ENCODE data around the gene LRRC4C. TPM values are rescaled to one million over a fixed set of nuclear protein-coding genes. Genes with fewer than 3 reads are reported as not detected.
"Not testable (repeated sequence)": the region's sequence is repeated elsewhere in the genome, so short reads cannot be mapped to it uniquely, and the experiment has no call there.

LRRC4C gene
- total RNA-seq, 2 donors from 2014 or later: 0.95 to 3.2 TPM

- ATAC-seq (ENCODE audit: insufficient number of reproducible peaks, low FRiP score, low read depth) (no peak), DNase-seq (ENCODE audit: low spot score) (no peak)
- H3K4me1 ChIP-seq (ENCODE audit: control insufficient read depth in 1 of 2, low read depth in 2 of 2): no peaks in the 10 kb centered on the region
- H3K4me3 ChIP-seq: no peak overlapping the region
- H3K36me3 ChIP-seq: no peaks in the 10 kb centered on the region
- no peaks in the 10 kb centered on the region for H3K9me3 ChIP-seq
- no peaks in the 10 kb centered on the region for H3K27me3 ChIP-seq (replicated peaks; ENCODE audit: insufficient read depth)
- no peak overlapping the region for H3K27ac ChIP-seq
- no peak for TF ChIP-seq CTCF (IDR thresholded peaks at IDR 0.05)
Observed at GRCh38 chr11:40204228-40204627, 1255.2 kb downstream of the LRRC4C start.

GRCh38 chr11:40203606-40204005 lies 1255.8 kb downstream of the LRRC4C start:
- ATAC-seq (ENCODE audit: insufficient number of reproducible peaks, low FRiP score, low read depth) (no peak), DNase-seq (ENCODE audit: low spot score) (no peak)
- Histone ChIP-seq H3K27me3 (replicated peaks; ENCODE audit: insufficient read depth) (no peaks in the 10 kb centered on the region), H3K9me3 (no peaks in the 10 kb centered on the region), H3K27ac (no peak overlapping the region), H3K36me3 (no peaks in the 10 kb centered on the region), H3K4me1 (ENCODE audit: control insufficient read depth in 1 of 2, low read depth in 2 of 2) (no peaks in the 10 kb centered on the region), H3K4me3 (no peak overlapping the region)
- no peak for TF ChIP-seq CTCF (IDR thresholded peaks at IDR 0.05)

- H3K27me3 ChIP-seq (replicated peaks; ENCODE audit: insufficient read depth): no peaks in the 10 kb centered on the region
- H3K4me1 ChIP-seq (ENCODE audit: control insufficient read depth in 1 of 2, low read depth in 2 of 2): no peaks in the 10 kb centered on the region
- ATAC-seq (ENCODE audit: insufficient number of reproducible peaks, low FRiP score, low read depth): no peak
- no peaks in the 10 kb centered on the region for H3K36me3 ChIP-seq
- no peak for DNase-seq (ENCODE audit: low spot score)
- H3K4me3 ChIP-seq: no peak overlapping the region
- H3K9me3 ChIP-seq: no peaks in the 10 kb centered on the region
- no peak for TF ChIP-seq CTCF (IDR thresholded peaks at IDR 0.05)
- no peak overlapping the region for H3K27ac ChIP-seq
Observed at GRCh38 chr11:40202589-40203270, 1256.7 kb downstream of the LRRC4C start.

- not testable (repeated sequence) for DNase-seq (ENCODE audit: low spot score); ATAC-seq (ENCODE audit: insufficient number of reproducible peaks, low FRiP score, low read depth); H3K4me3 ChIP-seq; H3K36me3 ChIP-seq; H3K4me1 ChIP-seq (ENCODE audit: control insufficient read depth in 1 of 2, low read depth in 2 of 2); H3K27me3 ChIP-seq (replicated peaks; ENCODE audit: insufficient read depth); H3K9me3 ChIP-seq; H3K27ac ChIP-seq
Observed at GRCh38 chr11:40192590-40192989, 1266.9 kb downstream of the LRRC4C start.

GRCh38 chr11:40190294-40190693 lies 1269.2 kb downstream of the LRRC4C start:
- Histone ChIP-seq H3K27me3 (replicated peaks; ENCODE audit: insufficient read depth) (no peaks in the 10 kb centered on the region), H3K9me3 (no peaks in the 10 kb centered on the region), H3K4me3 (no peak overlapping the region), H3K36me3 (no peaks in the 10 kb centered on the region), H3K27ac (no peak overlapping the region), H3K4me1 (ENCODE audit: control insufficient read depth in 1 of 2, low read depth in 2 of 2) (no peaks in the 10 kb centered on the region)
- ATAC-seq (ENCODE audit: insufficient number of reproducible peaks, low FRiP score, low read depth) (no peak), DNase-seq (ENCODE audit: low spot score) (no peak)
- TF ChIP-seq CTCF (IDR thresholded peaks at IDR 0.05): no peak

GRCh38 chr11:40188848-40189247 lies 1270.6 kb downstream of the LRRC4C start:
- no peaks in the 10 kb centered on the region for H3K36me3 ChIP-seq
- H3K27me3 ChIP-seq (replicated peaks; ENCODE audit: insufficient read depth): no peaks in the 10 kb centered on the region
- no peak overlapping the region for H3K27ac ChIP-seq
- no peak overlapping the region for H3K4me3 ChIP-seq
- ATAC-seq (ENCODE audit: insufficient number of reproducible peaks, low FRiP score, low read depth) (no peak), DNase-seq (ENCODE audit: low spot score) (no peak)
- H3K9me3 ChIP-seq: no peaks in the 10 kb centered on the region
- no peaks in the 10 kb centered on the region for H3K4me1 ChIP-seq (ENCODE audit: control insufficient read depth in 1 of 2, low read depth in 2 of 2)
- TF ChIP-seq CTCF (IDR thresholded peaks at IDR 0.05): no peak
